ENCODE data around the gene ARHGAP30.

The ARHGAP30 gene

GRCh38 chr1:161061419-161061818 is 8.3 kb downstream of the ARHGAP30 start:
- TF ChIP-seq CTCF (IDR thresholded peaks at IDR 0.05; ENCODE audit: extremely low read depth, insufficient read depth, missing control alignments), result no peak
- in situ Hi-C loops (cut with MboI; ENCODE audit: low pct_unique_long_range_greater_than_20kb, low sequenced_read_pairs, unreplicated experiment), result no loop called here
- DNase-seq (ENCODE audit: low spot score), result no peak

- DNase-seq (ENCODE audit: low spot score), result no peak
- in situ Hi-C loops (cut with MboI; ENCODE audit: low pct_unique_long_range_greater_than_20kb, low sequenced_read_pairs, unreplicated experiment), result no loop called here
- no peak for TF ChIP-seq CTCF (IDR thresholded peaks at IDR 0.05; ENCODE audit: extremely low read depth, insufficient read depth, missing control alignments)
These were observed 10.4 kb downstream of the ARHGAP30 start for GRCh38 chr1:161059293-161059692.

- no peak for DNase-seq (ENCODE audit: low spot score)
- TF ChIP-seq CTCF (IDR thresholded peaks at IDR 0.05; ENCODE audit: extremely low read depth, insufficient read depth, missing control alignments), result no peak
- in situ Hi-C loops (cut with MboI; ENCODE audit: low pct_unique_long_range_greater_than_20kb, low sequenced_read_pairs, unreplicated experiment), result no loop called here
These were observed 14.9 kb downstream of the ARHGAP30 start for GRCh38 chr1:161054805-161055204.

GRCh38 chr1:161054232-161054631 is 15.5 kb downstream of the ARHGAP30 start:
- DNase-seq (ENCODE audit: low spot score), result no peak
- in situ Hi-C loops (cut with MboI; ENCODE audit: low pct_unique_long_range_greater_than_20kb, low sequenced_read_pairs, unreplicated experiment), result no loop called here
- no peak for TF ChIP-seq CTCF (IDR thresholded peaks at IDR 0.05; ENCODE audit: extremely low read depth, insufficient read depth, missing control alignments)

- in situ Hi-C loops (cut with MboI; ENCODE audit: low pct_unique_long_range_greater_than_20kb, low sequenced_read_pairs, unreplicated experiment), result no loop called here
- no peak for DNase-seq (ENCODE audit: low spot score)
- TF ChIP-seq CTCF (IDR thresholded peaks at IDR 0.05; ENCODE audit: extremely low read depth, insufficient read depth, missing control alignments), result no peak
These were observed 16.8 kb downstream of the ARHGAP30 start for GRCh38 chr1:161052899-161053298.

- no peak for DNase-seq (ENCODE audit: low spot score)
- TF ChIP-seq CTCF (IDR thresholded peaks at IDR 0.05; ENCODE audit: extremely low read depth, insufficient read depth, missing control alignments), result no peak
- in situ Hi-C loops (cut with MboI; ENCODE audit: low pct_unique_long_range_greater_than_20kb, low sequenced_read_pairs, unreplicated experiment), result no loop called here
These were observed 18.5 kb downstream of the ARHGAP30 start for GRCh38 chr1:161051219-161051618.

Measured in GM13977 (cell line).